22Rv1 (cell line): ENCODE measurements around the gene PERM1.

Experiments used
- CTCF ChIP-seq: fragments of 450-650 bp; IDR thresholded peaks from 2 replicates; pipeline ENCODE4 v1.5.1; 2017; ENCODE audit warnings: mild to moderate bottlenecking
- ZFX ChIP-seq: fragments of 450-650 bp; IDR thresholded peaks from 2 replicates; pipeline ENCODE4 v1.6.1; 2017; ENCODE audit warnings: antibody characterized with exemption, borderline replicate concordance

DNA sequence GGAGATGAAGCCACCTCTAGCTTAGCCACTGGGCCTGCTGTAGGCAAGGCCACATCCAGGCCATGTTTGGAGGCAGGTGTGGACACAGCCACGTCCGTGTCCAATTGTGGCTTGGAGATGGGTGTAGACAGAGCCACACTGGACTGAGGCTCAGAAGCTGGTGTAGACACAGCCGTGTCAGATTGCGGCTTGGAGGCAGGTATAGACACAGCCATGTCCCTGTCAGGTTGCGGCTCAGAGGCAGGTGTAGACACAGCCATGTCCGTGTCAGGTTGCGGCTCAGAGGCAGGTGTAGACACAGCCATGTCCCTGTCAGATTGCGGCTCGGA is 2.2 kb downstream of the PERM1 start:
- no peak for TF ChIP-seq CTCF
- no peak for TF ChIP-seq ZFX
